GM18861 (cell line): ENCODE measurements around the gene CREM.

Experiments
- ATAC-seq: cut with Tn5 transposase; IDR thresholded peaks from one replicate; pipeline ENCODE4 v1.9.1; 2021; ENCODE audit not compliant: unreplicated experiment

Gene CREM

GRCh38 chr10:35218339-35218955 is 91.8 kb downstream of the CREM start:
- peak; percentile 68 for ATAC-seq

GRCh38 chr10:35219292-35219691 is 92.6 kb downstream of the CREM start:
- no peak for ATAC-seq

GRCh38 chr10:35219891-35220890 is 93.5 kb downstream of the CREM start:
- ATAC-seq = no peak

GRCh38 chr10:35223016-35223415 is 96.4 kb downstream of the CREM start:
- no peak for ATAC-seq

- no peak for ATAC-seq
These were observed 97.5 kb downstream of the CREM start for GRCh38 chr10:35224045-35224740.

GRCh38 chr10:35225204-35225603 is 98.6 kb downstream of the CREM start:
- no peak for ATAC-seq

- ATAC-seq = no peak
These were observed 99.9 kb downstream of the CREM start for GRCh38 chr10:35226507-35226906.

- no peak for ATAC-seq
These were observed 101.4 kb downstream of the CREM start for GRCh38 chr10:35228058-35228457.

GRCh38 chr10:35231646-35232045 is 105.0 kb downstream of the CREM start:
- no peak for ATAC-seq

GRCh38 chr10:35232527-35232926 is 105.9 kb downstream of the CREM start:
- ATAC-seq = no peak

- ATAC-seq = no peak
These were observed 107.4 kb downstream of the CREM start for GRCh38 chr10:35234073-35234472.

GRCh38 chr10:35236739-35237138 is 110.1 kb downstream of the CREM start:
- no peak for ATAC-seq

GRCh38 chr10:35237766-35238512 is 111.3 kb downstream of the CREM start:
- no peak for ATAC-seq

GRCh38 chr10:35244549-35244948 is 117.9 kb downstream of the CREM start:
- ATAC-seq = no peak

- no peak for ATAC-seq
These were observed 120.2 kb downstream of the CREM start for GRCh38 chr10:35246770-35247343.

GRCh38 chr10:35251373-35252100 is 124.9 kb downstream of the CREM start:
- ATAC-seq = no peak

GRCh38 chr10:35257057-35257983 is 130.7 kb downstream of the CREM start:
- ATAC-seq = no peak

- no peak for ATAC-seq
These were observed 133.2 kb downstream of the CREM start for GRCh38 chr10:35259769-35260397.
